ENCODE data around the gene DHRS1.

The DHRS1 gene

DNA sequence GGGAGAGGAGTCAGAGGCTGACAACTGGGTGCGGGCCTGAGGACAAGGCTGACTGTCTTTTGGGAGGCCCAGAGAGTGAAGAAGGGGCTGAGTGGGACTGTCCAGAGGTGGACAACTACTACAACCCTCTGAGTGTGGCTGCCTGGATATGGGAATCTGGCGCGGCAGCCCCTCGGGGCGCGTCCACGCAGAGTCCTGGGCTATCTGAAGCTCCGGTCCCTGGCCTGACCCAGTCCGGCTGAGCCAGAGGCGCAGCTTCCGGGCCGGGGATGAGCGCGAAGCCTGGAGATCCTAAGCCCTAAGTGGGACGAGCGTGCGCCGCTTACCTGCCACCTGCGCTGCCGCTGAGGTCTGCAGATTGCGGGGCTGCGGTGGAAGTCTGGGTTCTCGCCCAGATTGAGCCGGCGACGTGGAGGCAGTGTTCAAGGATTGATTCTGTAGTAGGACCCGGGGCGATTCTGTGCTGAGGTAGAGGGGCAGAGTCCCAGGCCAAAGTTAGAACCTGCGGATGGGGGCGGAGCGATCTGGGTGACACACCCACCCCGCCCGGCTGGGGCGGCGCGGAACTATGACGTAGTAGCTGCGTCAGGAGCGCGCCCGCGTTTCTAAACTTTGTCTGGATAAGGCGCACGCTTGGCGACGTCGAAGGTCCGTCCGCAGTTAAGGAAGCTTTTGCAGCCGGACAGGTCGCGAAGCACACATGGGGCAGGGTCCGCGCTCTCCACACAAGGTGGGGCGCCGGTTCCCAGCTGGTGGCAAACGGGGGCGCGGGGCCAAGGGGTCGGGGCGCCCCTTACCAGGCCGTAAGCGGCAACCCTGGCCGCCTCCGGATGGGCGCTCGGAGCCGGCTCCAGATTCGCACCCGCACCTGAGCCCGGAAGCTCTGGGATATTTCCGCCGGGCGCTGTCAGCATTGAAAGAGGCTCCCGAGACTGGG lies at the start of gene DHRS1, which contains the start of gene NOP9:
Gene DHRS1 (minus strand): TSS at position 526 of the 937 bp plus-strand sequence. CDS start 674 bp downstream, outside the sequence.
Gene NOP9 (plus strand): TSS at position 596 of the 937 bp plus-strand sequence. CDS start 105 bp downstream, at position 701.
- peak; percentile 66 to 88 for DNase-seq

- no peak for DNase-seq
Observed at GRCh38 chr14:24348186-24348585, 48.6 kb upstream of the DHRS1 start.

DNA sequence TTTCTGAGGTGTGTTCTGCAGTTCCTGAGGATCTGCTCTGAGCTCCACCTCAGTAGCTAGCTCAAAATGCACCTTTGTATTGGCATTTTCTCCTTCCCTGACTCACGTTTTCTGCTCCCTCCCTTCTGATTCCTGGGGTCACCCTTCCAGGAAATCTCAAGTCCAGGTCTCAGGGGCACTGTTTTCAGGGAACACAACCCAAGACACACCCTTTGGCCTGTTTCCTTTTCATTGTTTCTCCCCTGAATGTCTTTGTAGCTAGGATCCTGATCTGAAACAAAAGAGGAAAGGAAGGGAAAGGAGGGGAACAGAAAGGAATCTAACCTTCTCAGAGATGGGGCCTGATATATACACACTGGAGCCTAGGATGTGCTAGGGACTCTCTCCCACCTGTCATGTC lies 47.6 kb upstream of the DHRS1 start:
- DNase-seq: no peak

DNA sequence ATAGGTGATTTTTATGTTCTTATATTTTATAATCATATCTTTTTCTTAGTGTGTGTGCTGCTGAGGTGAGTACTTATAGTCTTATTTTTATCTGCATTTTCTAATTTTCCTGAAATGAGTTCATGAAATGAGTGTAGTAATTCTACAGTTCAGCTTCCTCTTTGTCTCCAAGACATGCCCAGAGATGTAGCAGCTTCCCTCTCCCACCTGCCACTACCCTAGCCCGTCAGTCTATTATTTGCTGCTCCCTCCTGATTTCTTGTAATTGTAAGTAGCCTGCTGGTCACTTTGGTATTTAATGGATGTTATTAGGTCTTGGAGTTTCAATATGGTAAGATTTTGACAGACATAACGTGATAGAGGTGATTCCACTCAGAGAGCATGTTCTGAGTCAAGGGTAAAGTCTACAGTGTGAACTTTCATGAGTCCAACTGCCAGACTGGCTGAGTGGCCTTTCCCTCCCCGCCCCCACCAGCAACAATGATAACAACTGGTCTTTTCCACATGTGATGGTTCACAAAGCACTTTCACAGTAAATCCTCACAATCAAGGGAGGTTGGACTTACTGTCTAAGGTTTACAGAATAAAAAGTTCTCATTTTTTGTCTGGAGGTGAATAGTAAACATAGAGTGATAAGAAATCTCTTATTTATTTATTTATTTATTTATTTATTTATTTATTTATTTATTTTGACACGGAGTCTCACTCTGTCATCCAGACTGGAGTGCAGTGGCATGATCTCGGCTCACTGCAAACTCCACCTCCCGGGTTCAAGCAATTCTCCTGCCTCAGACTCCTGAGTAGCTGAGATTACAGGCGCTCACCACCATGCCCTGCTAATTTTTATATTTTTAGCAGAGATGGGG lies 44.4 kb upstream of the DHRS1 start:
- no peak for DNase-seq

- DNase-seq: no peak
Observed at GRCh38 chr14:24342889-24343288, 43.3 kb upstream of the DHRS1 start.

DNA sequence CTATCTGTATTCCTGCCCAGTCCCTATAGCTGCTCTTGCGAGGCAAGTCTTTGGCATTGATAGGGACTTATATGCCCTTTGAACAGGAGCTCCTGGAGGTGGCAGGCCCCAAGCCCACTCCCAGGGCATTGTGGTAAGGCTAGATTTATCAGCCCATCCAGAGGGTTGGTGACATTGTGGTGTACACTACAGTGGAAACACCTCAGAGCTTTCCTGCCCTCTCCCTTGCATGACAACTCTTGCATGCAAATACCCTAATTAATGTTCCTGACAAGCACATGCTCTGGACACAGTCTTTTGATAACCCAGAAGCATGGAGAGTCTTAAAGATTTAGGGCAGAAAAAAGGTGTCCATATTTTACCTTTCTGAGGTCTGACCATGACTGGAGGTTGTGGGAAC lies 41.0 kb upstream of the DHRS1 start:
- DNase-seq: no peak

- no peak for DNase-seq
Observed at GRCh38 chr14:24339284-24340151, 39.9 kb upstream of the DHRS1 start, which contains the start of gene RIPK3. RIPK3 (minus strand) TSS chr14:24339991; CDS start chr14:24339826, 165 bp downstream.

DNA sequence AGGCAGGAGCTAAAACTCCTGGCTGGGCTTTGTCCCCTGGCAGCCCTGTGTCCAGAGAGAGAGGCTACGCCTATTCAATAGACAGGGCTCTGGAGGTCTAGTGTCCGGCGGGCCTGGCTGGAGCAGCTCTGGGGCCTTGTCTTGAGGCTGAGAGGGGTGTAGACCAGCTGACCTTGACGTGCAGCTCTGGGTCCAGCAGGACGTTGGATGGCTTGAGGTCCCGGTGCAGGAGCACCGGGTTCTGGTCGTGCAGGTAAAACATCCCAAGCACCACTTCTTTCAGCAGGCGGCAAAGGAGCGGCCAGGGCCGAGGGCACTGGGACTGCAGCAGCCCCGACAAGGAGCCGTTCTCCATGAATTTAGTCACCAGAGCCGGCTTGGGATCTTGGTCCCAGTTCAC lies 39.3 kb upstream of the DHRS1 start:
- DNase-seq: no peak

- no peak for DNase-seq
Observed at GRCh38 chr14:24337824-24338175, 38.2 kb upstream of the DHRS1 start.

DNA sequence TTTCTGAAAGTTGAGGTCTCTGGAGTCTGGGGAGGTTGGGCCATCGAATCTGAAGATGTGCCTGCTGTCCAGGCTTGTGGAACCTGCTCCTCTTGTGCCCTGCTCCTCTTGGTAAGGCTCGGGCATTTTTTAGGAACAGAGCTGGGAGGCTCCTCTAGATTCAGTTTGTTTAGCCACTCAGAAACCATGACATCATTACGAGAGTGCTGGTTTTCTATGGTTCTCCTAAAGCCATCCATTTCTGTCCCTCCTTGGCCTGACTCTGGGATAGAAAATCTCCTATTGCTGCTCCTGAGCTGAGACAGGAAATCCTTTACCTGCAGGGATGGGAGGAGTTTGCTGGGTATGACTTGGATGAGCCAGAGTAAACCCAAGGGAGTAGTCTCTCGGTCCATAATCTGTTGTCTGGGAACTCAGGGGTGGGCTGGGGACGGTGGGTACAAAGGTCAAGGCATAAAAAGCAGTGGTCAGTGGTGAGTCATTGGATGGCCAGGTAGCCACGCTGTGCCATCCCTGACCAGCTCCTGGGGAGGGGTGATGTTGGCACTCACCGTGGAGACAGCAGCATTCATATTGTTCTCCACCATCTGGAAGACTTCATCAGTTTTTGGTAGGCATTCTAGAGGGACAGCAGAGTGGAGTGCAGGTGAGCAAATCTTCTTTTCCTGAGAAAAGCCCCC lies 37.7 kb upstream of the DHRS1 start:
- DNase-seq: no peak

DNA sequence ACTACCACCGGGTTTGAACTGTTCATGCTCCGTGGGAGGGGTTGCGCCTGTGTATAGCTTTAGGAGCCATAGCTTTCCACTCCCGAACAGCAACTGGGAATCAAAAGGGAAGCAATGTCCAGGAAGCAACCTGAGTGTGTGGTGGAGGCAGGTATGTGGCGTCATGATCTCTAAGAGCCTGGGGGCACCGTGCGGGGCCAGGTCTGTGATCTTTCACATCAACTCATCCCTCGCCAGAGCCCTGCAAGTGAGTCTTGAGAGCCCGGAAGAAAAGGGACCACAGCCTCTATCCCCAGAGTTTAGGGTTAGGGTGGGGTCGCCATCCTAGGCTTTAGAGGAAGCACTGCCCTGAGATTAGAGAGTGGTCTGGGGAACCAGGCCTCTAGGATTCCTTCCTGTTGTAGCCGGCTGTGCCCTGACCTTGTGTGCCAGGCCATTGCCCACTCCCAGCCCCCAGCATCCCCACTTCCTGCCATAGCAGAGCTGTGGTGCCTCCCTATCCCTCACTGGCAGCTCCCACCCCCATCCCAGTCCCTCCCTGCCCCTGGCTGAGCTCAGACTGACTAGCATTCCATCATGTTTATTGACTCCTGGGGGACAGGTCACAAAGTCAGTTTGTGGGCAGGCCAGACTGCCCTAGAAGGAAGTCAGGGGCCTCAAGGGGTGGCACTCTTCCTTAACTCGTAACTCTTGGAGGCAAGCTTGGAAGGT lies 36.0 kb upstream of the DHRS1 start:
- no peak for DNase-seq

DNA sequence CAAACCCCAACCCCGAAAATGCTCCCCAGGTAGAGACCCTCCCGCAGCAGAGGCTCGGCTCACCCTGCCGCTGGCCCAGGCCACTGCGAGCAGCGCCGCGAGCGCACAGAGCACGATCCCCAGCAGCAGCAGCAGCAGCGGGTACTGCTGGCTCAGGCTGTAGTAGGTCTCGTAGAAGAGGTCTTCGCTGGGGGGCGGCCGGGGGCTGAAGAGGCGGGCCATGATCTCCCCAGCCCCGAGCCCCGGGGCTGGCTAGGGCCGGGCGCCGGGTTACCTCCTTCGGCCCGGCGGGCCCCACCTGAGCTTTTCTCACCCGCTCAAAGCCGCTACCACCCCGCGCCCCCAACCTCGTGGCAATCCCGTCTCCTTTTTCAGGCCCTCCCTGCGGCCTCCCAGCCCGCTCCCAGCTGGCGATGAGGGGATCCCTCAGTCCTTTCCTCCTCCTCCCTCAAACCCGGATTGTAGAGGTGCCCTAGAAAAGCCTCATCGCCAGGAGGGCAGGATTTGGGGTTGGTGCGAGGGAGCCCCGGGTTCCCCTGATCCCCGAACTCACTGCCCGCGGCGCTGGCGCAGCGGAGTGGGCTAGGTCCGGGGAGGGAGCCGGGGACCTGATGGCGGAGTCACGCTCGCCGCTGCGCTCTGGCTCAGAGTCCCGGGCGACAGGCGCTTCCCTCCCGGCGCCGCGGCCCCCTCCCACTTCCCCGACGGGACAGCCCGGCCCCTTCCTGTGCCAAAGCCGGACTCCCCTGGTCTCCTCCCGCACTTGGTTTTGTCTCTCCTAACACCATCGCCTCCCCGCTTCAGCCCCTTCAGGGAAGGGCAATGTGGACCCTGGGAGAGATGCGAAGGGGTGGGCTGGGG lies 35.1 kb upstream of the DHRS1 start, which contains the start of gene ADCY4:
Gene ADCY4 (minus strand): TSS at position 641 of the 861 bp plus-strand sequence. CDS start 419 bp downstream, at position 222.
- peak in 1 of 2 experiments; percentile 69 for DNase-seq

DNA sequence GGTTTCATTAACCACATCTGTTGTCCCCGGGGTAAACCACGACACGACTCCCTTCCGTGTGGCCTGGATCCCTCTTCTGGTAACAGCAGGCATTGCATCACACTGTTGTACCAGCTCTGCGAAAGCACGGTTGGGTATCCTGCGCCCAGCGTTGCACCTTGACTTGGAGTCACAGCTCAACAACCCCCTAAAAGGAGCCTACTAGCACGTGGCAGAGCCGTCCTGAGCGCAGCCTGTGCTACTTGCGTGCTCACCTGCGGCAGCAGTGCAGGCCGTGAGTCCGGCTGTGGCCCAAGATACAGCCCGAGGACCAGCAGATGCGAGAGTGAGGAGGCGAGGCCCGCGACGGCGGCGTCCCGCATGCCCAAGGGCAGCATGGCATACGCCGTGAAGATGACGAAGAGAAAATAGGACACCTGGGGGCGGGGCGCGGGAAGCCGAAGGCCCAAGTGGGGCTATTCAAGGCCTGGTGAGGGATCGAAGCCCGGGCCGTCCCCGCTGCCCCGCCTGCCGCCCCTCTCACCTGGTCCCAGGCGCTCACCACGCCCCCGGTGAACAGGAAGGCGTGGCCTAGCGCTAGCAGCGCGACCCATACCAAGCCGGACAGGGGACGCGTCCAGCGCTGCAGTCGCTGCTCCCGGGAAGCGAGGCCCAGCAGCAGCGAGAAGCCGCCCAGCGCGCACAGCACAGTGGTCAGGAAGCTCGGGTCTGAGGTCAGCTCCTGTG lies 32.9 kb upstream of the DHRS1 start:
- DNase-seq: peak; percentile 80 to 93

DNA sequence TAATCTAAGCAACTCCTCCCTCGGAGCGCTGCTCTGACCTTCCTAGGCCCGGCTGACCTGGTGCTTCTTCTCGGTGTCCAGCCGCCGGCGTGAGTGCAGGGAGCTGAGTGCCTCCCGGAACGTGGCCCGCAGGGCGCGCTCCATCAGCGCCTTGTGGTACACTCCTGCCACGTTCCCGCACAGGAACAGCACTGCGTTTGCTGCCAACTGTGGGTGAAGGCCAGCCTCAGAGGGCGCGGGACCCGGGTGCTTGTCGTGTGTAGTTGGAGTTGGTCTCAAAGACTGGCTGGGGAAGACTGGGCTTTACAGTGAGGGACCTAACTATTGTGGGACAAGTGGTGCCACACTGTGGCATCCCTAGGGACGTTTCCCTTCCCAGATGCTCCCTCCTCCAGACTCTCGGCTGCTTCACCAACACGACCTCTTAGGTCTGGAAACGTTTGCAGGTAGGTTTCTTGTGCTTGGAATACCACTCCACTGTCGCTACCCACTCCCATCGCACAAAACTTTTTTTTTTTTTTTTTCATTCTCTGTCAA lies 32.2 kb upstream of the DHRS1 start:
- peak; percentile 72 to 92 for DNase-seq

GRCh38 chr14:24330973-24331674 lies 31.5 kb upstream of the DHRS1 start:
- no peak for DNase-seq

DNA sequence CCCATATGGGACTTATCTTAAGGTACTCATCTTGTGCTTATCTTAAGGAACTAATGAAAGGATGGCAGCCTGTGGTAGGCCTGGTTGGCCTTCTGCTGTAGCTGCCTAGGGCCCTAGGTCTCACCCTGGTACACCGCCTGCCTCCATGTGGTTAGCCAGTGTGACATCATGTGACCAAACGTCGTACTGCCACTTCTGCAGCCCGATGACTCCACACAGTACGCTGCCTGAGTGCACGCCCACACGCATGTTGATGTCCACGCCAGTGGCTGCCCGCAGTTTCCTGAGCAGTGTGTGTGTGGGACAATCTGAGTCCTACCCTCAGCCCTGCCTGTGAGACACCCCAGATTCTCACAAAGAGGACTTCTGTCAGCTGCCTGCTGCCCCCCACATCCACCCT lies 30.2 kb upstream of the DHRS1 start:
- no peak for DNase-seq

DNA sequence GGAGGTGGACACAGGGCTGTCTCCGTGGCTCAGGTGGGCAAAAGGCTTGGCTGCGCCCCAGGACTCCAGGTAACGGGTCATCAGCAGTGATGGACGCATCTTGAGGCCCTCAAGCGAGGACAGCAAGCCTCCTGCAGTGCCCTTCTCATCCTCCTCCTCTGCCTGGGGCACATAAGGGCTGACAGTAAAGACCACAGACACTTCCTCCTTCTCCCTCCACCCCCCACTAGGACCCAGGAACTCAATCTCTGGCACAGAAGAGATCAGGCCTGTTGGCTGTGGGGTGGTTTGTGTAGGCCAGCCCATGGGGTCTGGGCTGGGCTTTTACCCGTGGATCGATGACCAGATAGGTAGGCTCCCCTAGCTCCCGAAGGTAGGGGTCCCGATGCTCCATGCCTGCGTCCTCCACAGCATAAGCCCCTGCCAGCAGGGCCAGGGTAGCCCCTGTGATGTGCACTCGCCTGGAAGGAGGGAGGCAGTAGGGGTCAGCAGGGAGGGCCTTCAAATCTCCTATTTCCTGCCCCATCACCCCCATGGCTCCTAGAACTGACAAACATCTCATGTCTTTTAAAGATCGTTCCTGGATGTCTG lies 29.6 kb upstream of the DHRS1 start:
- no peak for DNase-seq

DNA sequence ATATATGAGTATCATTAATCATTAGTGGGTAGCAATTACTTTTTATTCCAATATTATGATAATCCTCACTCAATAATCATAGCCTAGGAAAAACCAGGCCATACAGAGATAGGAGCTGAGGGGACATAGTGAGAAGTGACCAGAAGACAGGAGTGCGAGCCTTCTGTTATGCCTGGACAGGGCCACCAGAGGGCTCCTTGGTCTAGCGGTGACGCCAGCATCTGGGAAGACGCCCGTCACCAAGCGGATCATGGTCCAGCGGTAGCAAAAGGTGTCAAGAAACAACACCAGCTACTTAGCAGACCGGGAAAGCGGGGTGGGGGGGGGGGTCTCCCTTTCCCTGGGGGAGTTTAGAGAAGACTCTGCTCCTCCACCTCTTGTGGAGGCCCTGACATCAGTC lies 28.3 kb upstream of the DHRS1 start:
- DNase-seq: peak in 1 of 2 experiments; percentile 50

Measured in NCI-H524 (cell line).